ENCODE data around the gene EIPR1. TPM values are rescaled to one million over a fixed set of nuclear protein-coding genes. Genes with fewer than 3 reads are reported as not detected.

The EIPR1 gene
- total and polyA plus RNA-seq, 2 of the 13 experiments (the other 11 are each of a cell fraction or from before 2014, with no cell fraction given) = 70.0 to 96.3 TPM

- TF ChIP-seq SMYD3 (CRISPR knock-in tag; IDR thresholded peaks at IDR 0.05) (0 out of 2 replicates have a peak, but pooled peaks have one; percentile 8), ZNF24 (IDR thresholded peaks at IDR 0.05) (no peak), HNF4G (IDR thresholded peaks at IDR 0.05; ENCODE audit: borderline replicate concordance, low read depth, low read length) (0 out of 2 replicates have a peak, but pooled peaks have one; percentile 37), HNF4G (CRISPR knock-in tag; IDR thresholded peaks at IDR 0.05; ENCODE audit: borderline replicate concordance, low read depth) (no peak), ZNF501 (CRISPR knock-in tag; IDR thresholded peaks at IDR 0.05) (peak; percentile 25; the same call in 1 of the 2 replicates), IRF2 (CRISPR knock-in tag; IDR thresholded peaks at IDR 0.05) (peak; percentile 60; the same call in 1 of the 2 replicates), ARNTL (CRISPR knock-in tag; IDR thresholded peaks at IDR 0.05) (peak; percentile 81), JUNB (CRISPR knock-in tag; IDR thresholded peaks at IDR 0.05; ENCODE audit: borderline replicate concordance) (no peak), THAP11 (CRISPR knock-in tag; IDR thresholded peaks at IDR 0.05) (no peak), KAT8 (CRISPR knock-in tag; IDR thresholded peaks at IDR 0.05) (no peak; the same call in 1 of the 2 replicates), ZNF30 (CRISPR knock-in tag; IDR thresholded peaks at IDR 0.05) (0 out of 2 replicates have a peak, but pooled peaks have one; percentile 51), RFXANK (CRISPR knock-in tag; IDR thresholded peaks at IDR 0.05) (no peak), ZNF839 (CRISPR knock-in tag; IDR thresholded peaks at IDR 0.05; ENCODE audit: borderline replicate concordance) (peak; percentile 41; the same call in 1 of the 2 replicates), TP53 (CRISPR knock-in tag; conservative IDR thresholded peaks at IDR 0.05) (no peak), CBX5 (CRISPR knock-in tag; IDR thresholded peaks at IDR 0.05; ENCODE audit: borderline replicate concordance) (peak; percentile 68; the same call in 1 of the 2 replicates), TSC22D2 (CRISPR knock-in tag; IDR thresholded peaks at IDR 0.05; ENCODE audit: borderline replicate concordance) (peak; percentile 72; the same call in 1 of the 2 replicates), PRDM4 (CRISPR knock-in tag; IDR thresholded peaks at IDR 0.05; ENCODE audit: borderline replicate concordance) (no peak), ZNF33A (CRISPR knock-in tag; IDR thresholded peaks at IDR 0.05; ENCODE audit: borderline replicate concordance) (no peak), SRY (CRISPR knock-in tag; IDR thresholded peaks at IDR 0.05) (peak; percentile 82), HNRNPL (IDR thresholded peaks at IDR 0.05; ENCODE audit: low read depth, low read length) (peak; percentile 91), GFI1 (CRISPR knock-in tag; IDR thresholded peaks at IDR 0.05; ENCODE audit: borderline replicate concordance) (peak; percentile 57; the same call in 1 of the 2 replicates), ZNF205 (CRISPR knock-in tag; IDR thresholded peaks at IDR 0.05) (peak; percentile 84), TEAD3 (CRISPR knock-in tag; optimal IDR thresholded peaks at IDR 0.05; ENCODE audit: borderline replicate concordance) (peak; percentile 65), KMT2B (CRISPR knock-in tag; IDR thresholded peaks at IDR 0.05) (peak; percentile 66), MTERF4 (CRISPR knock-in tag; IDR thresholded peaks at IDR 0.05) (peak; percentile 88; the same call in 1 of the 2 replicates)
- TF ChIP-seq, protein P1, sequence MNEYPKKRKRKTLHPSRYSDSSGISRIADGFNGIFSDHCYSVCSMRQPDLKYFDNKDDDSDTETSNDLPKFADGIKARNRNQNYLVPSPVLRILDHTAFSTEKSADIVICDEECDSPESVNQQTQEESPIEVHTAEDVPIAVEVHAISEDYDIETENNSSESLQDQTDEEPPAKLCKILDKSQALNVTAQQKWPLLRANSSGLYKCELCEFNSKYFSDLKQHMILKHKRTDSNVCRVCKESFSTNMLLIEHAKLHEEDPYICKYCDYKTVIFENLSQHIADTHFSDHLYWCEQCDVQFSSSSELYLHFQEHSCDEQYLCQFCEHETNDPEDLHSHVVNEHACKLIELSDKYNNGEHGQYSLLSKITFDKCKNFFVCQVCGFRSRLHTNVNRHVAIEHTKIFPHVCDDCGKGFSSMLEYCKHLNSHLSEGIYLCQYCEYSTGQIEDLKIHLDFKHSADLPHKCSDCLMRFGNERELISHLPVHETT (CRISPR knock-in tag; conservative IDR thresholded peaks at IDR 0.05) = 0 out of 2 replicates have a peak, but pooled peaks have one; percentile 45
- TF ChIP-seq, protein P2, sequence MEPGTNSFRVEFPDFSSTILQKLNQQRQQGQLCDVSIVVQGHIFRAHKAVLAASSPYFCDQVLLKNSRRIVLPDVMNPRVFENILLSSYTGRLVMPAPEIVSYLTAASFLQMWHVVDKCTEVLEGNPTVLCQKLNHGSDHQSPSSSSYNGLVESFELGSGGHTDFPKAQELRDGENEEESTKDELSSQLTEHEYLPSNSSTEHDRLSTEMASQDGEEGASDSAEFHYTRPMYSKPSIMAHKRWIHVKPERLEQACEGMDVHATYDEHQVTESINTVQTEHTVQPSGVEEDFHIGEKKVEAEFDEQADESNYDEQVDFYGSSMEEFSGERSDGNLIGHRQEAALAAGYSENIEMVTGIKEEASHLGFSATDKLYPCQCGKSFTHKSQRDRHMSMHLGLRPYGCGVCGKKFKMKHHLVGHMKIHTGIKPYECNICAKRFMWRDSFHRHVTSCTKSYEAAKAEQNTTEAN (CRISPR knock-in tag; conservative IDR thresholded peaks at IDR 0.05) = no peak
Observed at GRCh38 chr2:3368261-3368722, 9.3 kb downstream of the EIPR1 start (continued).

Measured in HepG2 (cell line).